ENCODE results near the gene ZC3H7B. TPM values are rescaled to one million over a fixed set of nuclear protein-coding genes. Genes with fewer than 3 reads are reported as not detected.

ZC3H7B gene
- total and polyA plus RNA-seq, 2 experiments from 2014 or later, result 5.7 to 61.5 TPM

DNA sequence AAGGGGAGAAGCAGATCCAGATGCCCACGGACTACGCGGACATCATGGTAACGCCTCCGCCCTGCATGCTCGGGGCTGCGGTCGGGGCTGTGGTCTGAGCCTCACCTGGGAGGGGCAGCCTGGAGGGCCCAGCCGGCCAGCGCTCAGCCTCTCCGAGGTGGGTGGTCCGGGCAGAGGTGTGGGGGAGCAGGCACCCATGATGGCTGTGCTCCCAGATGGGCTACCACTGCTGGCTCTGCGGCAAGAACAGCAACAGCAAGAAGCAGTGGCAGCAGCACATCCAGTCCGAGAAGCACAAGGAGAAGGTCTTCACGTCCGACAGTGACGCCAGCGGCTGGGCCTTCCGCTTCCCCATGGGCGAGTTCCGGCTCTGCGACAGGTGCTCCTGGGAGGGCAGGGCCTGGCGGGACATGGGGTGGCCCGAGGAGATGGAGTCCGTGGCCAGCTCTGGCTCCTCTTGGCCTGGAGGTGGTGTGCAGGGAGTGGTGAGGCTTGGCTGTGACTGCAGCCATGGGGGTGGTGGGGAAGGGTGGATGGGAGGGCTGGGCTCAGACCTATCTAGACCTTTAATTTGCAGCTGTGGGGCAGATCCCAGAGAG, 55.2 kb downstream of the ZC3H7B start:
- H3K4me3 ChIP-seq, result no peak overlapping the region
- no peaks in the 10 kb centered on the region for H4K20me1 ChIP-seq (replicated peaks; ENCODE audit: insufficient read depth)
- ATAC-seq, result no peak
- no peaks in the 10 kb centered on the region for H3K27me3 ChIP-seq (ENCODE audit: insufficient read depth)
- peaks cover 7% of the 10 kb centered on the region for H3K36me3 ChIP-seq (ENCODE audit: insufficient read depth)
- Mint-ChIP-seq H3K36me3 (ENCODE audit: low read depth) (peaks cover 23% of the 10 kb centered on the region), H3K4me1 (peaks cover 24% of the 10 kb centered on the region), H3K9me3 (no peaks in the 10 kb centered on the region), H3K4me3 (no peak overlapping the region), H3K27ac (no peak overlapping the region), H3K27me3 (ENCODE audit: insufficient read depth, low read depth, poor library complexity) (peaks cover 15% of the 10 kb centered on the region)
- H3K79me2 ChIP-seq (replicated peaks; ENCODE audit: insufficient read depth), result no peaks in the 10 kb centered on the region
- TF ChIP-seq, protein P1, sequence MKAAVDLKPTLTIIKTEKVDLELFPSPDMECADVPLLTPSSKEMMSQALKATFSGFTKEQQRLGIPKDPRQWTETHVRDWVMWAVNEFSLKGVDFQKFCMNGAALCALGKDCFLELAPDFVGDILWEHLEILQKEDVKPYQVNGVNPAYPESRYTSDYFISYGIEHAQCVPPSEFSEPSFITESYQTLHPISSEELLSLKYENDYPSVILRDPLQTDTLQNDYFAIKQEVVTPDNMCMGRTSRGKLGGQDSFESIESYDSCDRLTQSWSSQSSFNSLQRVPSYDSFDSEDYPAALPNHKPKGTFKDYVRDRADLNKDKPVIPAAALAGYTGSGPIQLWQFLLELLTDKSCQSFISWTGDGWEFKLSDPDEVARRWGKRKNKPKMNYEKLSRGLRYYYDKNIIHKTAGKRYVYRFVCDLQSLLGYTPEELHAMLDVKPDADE (IDR thresholded peaks at IDR 0.05), result no peak
- TF ChIP-seq ZNF331 (CRISPR knock-in tag; IDR thresholded peaks at IDR 0.05; ENCODE audit: low read depth) (no peak), EZH2phosphoT487 (IDR thresholded peaks at IDR 0.05; ENCODE audit: unreplicated experiment) (no peak), STAT1 (IDR thresholded peaks at IDR 0.05; ENCODE audit: unreplicated experiment) (no peak), CREB1 (CRISPR knock-in tag; IDR thresholded peaks at IDR 0.05; ENCODE audit: low read depth) (no peak), EZH2 (IDR thresholded peaks at IDR 0.05; ENCODE audit: low read depth, unreplicated experiment) (no peak), ZNF114 (CRISPR knock-in tag; IDR thresholded peaks at IDR 0.05) (no peak), POLR2AphosphoS5 (IDR thresholded peaks at IDR 0.05; ENCODE audit: low read depth) (no peak), JUNB (IDR thresholded peaks at IDR 0.05; ENCODE audit: unreplicated experiment) (no peak), NANOG (IDR thresholded peaks at IDR 0.05; ENCODE audit: borderline replicate concordance) (no peak)
- TF ChIP-seq, protein P2, sequence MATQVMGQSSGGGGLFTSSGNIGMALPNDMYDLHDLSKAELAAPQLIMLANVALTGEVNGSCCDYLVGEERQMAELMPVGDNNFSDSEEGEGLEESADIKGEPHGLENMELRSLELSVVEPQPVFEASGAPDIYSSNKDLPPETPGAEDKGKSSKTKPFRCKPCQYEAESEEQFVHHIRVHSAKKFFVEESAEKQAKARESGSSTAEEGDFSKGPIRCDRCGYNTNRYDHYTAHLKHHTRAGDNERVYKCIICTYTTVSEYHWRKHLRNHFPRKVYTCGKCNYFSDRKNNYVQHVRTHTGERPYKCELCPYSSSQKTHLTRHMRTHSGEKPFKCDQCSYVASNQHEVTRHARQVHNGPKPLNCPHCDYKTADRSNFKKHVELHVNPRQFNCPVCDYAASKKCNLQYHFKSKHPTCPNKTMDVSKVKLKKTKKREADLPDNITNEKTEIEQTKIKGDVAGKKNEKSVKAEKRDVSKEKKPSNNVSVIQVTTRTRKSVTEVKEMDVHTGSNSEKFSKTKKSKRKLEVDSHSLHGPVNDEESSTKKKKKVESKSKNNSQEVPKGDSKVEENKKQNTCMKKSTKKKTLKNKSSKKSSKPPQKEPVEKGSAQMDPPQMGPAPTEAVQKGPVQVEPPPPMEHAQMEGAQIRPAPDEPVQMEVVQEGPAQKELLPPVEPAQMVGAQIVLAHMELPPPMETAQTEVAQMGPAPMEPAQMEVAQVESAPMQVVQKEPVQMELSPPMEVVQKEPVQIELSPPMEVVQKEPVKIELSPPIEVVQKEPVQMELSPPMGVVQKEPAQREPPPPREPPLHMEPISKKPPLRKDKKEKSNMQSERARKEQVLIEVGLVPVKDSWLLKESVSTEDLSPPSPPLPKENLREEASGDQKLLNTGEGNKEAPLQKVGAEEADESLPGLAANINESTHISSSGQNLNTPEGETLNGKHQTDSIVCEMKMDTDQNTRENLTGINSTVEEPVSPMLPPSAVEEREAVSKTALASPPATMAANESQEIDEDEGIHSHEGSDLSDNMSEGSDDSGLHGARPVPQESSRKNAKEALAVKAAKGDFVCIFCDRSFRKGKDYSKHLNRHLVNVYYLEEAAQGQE (IDR thresholded peaks at IDR 0.05; ENCODE audit: unreplicated experiment), result no peak
- TF ChIP-seq, protein P3, sequence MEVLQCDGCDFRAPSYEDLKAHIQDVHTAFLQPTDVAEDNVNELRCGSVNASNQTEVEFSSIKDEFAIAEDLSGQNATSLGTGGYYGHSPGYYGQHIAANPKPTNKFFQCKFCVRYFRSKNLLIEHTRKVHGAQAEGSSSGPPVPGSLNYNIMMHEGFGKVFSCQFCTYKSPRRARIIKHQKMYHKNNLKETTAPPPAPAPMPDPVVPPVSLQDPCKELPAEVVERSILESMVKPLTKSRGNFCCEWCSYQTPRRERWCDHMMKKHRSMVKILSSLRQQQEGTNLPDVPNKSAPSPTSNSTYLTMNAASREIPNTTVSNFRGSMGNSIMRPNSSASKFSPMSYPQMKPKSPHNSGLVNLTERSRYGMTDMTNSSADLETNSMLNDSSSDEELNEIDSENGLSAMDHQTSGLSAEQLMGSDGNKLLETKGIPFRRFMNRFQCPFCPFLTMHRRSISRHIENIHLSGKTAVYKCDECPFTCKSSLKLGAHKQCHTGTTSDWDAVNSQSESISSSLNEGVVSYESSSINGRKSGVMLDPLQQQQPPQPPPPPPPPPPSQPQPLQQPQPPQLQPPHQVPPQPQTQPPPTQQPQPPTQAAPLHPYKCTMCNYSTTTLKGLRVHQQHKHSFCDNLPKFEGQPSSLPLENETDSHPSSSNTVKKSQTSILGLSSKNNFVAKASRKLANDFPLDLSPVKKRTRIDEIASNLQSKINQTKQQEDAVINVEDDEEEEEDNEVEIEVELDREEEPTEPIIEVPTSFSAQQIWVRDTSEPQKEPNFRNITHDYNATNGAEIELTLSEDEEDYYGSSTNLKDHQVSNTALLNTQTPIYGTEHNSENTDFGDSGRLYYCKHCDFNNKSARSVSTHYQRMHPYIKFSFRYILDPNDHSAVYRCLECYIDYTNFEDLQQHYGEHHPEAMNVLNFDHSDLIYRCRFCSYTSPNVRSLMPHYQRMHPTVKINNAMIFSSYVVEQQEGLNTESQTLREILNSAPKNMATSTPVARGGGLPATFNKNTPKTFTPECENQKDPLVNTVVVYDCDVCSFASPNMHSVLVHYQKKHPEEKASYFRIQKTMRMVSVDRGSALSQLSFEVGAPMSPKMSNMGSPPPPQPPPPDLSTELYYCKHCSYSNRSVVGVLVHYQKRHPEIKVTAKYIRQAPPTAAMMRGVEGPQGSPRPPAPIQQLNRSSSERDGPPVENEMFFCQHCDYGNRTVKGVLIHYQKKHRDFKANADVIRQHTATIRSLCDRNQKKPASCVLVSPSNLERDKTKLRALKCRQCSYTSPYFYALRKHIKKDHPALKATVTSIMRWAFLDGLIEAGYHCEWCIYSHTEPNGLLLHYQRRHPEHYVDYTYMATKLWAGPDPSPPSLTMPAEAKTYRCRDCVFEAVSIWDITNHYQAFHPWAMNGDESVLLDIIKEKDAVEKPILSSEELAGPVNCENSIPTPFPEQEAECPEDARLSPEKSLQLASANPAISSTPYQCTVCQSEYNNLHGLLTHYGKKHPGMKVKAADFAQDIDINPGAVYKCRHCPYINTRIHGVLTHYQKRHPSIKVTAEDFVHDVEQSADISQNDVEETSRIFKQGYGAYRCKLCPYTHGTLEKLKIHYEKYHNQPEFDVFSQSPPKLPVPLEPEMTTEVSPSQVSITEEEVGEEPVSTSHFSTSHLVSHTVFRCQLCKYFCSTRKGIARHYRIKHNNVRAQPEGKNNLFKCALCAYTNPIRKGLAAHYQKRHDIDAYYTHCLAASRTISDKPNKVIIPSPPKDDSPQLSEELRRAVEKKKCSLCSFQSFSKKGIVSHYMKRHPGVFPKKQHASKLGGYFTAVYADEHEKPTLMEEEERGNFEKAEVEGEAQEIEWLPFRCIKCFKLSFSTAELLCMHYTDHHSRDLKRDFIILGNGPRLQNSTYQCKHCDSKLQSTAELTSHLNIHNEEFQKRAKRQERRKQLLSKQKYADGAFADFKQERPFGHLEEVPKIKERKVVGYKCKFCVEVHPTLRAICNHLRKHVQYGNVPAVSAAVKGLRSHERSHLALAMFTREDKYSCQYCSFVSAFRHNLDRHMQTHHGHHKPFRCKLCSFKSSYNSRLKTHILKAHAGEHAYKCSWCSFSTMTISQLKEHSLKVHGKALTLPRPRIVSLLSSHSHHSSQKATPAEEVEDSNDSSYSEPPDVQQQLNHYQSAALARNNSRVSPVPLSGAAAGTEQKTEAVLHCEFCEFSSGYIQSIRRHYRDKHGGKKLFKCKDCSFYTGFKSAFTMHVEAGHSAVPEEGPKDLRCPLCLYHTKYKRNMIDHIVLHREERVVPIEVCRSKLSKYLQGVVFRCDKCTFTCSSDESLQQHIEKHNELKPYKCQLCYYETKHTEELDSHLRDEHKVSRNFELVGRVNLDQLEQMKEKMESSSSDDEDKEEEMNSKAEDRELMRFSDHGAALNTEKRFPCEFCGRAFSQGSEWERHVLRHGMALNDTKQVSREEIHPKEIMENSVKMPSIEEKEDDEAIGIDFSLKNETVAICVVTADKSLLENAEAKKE (CRISPR knock-in tag; IDR thresholded peaks at IDR 0.05), result no peak
- TF ChIP-seq, protein P4, sequence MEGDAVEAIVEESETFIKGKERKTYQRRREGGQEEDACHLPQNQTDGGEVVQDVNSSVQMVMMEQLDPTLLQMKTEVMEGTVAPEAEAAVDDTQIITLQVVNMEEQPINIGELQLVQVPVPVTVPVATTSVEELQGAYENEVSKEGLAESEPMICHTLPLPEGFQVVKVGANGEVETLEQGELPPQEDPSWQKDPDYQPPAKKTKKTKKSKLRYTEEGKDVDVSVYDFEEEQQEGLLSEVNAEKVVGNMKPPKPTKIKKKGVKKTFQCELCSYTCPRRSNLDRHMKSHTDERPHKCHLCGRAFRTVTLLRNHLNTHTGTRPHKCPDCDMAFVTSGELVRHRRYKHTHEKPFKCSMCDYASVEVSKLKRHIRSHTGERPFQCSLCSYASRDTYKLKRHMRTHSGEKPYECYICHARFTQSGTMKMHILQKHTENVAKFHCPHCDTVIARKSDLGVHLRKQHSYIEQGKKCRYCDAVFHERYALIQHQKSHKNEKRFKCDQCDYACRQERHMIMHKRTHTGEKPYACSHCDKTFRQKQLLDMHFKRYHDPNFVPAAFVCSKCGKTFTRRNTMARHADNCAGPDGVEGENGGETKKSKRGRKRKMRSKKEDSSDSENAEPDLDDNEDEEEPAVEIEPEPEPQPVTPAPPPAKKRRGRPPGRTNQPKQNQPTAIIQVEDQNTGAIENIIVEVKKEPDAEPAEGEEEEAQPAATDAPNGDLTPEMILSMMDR (conservative IDR thresholded peaks at IDR 0.05; ENCODE audit: low read depth in 2 of 2), result no peak
- no peaks in the 10 kb centered on the region for H3K9me2 ChIP-seq (ENCODE audit: insufficient read depth)
- H3K4me2 ChIP-seq, result no peak overlapping the region
- no peak overlapping the region for H2AFZ ChIP-seq
- DNase-seq (ENCODE audit: low spot score), result no peak
- peaks cover 17% of the 10 kb centered on the region; the same call in 1 of the 2 replicates for H3F3A ChIP-seq (replicated peaks; ENCODE audit: low read depth)
- H3K27ac ChIP-seq (ENCODE audit: low read depth), result no peak overlapping the region
- H3K4me1 ChIP-seq (ENCODE audit: insufficient read depth), result peaks cover 18% of the 10 kb centered on the region
